HG03108 (cell line): Measurements from ENCODE around the gene SAC3D1.

Experiments
- ATAC-seq: cut with Tn5 transposase; IDR thresholded peaks from one replicate; pipeline ENCODE4 v1.9.1; 2021; ENCODE audit warnings: moderate library complexity; ENCODE audit not compliant: unreplicated experiment

Gene SAC3D1

DNA sequence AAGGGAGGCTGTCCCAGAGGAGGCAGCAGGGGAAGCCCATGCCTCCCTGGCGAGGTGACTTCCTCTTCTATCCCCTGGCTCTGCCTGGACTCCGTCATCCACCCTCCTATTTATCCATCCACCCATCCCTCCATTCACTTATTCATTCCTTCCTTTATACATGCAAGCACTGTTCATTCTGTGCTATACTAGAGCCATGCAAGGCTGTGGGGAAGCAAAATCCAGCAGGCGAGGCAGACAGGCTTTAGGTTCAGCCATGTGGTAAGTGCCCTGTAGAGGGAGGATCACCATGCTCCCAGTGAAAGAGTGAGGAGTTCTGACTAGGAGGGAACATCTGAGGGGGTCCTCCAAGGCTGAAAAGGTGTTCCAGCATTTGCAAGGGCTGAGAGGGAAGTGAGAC, 18.5 kb downstream of the SAC3D1 start:
- no peak for ATAC-seq

DNA sequence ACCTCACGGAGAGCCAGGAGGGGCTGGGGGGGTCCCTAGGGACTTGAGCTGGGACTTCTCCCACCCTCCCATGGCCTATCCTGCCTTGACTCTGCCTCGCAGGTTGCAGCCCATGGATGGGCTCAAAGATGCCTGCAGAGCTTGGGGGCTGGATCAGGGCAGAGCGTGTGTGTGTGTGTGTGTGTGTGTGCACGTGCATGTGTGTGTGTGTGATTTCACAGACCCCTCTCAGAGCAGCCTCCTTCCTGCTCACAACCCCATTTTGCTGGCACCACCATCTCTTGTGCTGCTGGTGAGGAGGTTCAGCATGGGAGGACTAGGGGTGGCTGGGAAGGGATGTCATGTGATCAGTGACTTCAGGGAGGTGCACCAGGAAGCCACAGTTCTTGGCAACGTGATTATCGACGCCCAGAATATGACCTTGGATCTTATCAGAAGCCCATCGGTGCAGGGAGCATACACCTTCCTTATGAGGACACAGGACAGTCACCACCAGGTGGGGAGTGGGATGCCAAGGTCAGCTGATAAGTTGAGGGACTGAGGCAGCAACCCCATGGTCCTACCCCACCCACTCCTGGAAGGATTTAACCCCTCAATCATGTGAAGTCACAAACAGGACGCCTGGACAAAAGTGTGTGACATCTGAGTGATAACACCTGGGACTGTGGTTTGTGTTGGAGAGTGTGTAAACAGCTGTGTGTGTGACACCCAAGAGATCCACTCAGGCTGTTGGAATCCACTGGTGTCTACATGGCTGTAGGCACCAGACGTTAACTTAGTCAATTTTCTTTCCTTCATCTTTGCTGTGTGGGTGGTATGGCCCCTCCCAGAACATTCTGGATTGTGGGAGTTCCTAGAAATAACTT, 19.2 kb downstream of the SAC3D1 start:
- ATAC-seq, result no peak

DNA sequence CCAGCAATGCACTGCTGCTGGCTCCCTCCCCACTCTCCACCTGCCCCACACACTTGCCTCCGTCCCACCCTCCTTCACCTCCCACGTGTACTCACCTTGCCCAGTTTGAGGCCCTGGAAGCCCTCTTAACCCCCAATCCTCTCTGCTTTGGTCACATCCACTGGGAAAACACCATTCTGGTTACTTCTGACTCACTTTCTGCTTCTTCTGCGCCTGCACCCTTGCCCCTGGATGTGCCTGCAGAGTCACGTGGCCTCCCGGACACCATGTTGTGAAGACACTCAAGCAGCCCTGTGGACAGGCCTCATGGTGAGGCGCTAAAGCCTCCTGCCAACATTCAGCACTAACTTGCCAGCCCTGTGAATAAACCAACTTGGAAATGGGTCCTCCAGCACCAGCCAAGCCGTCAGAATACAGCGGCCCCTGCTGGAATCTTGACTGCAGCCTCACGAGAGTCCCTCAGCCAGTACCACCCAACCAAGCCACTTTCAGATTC, 20.0 kb downstream of the SAC3D1 start:
- ATAC-seq, result no peak

DNA sequence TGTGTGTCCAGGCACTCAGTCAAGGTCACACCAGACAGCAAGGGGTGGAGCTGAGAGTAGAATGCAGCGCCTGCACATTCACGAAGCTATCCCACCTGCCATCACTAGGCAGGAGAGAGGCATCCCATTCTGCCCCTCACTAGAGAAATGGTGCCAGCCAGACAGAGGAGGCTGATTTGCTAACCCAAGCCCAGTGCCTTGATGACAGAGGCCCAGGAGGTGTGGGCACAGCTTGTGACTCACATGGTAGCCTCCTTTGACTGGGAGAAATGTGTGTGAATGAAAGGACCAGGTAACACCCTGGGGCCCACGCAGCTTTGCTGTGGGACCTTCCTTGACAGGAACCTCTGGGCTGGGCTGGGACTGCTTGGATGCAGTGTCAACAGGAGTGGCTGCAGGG, 22.5 kb downstream of the SAC3D1 start:
- no peak for ATAC-seq

DNA sequence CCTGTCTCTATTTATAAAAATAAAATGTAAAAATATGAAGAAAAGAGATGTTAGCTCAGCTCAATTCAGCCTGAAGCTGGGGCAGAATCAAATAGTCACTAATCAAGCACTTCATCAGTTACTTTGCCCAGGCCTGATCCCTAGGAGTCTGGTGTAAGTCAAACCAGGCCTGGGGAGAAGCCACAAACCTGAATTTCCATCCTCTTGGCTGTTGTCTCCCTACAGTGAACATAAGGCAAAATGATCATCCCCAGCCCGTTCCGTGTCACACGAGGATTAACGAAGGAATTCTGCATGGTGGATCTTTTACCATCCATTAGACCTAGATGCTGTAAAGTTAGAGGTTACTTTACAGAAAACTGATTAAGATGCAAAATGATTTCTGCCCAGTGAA, 23.8 kb downstream of the SAC3D1 start:
- ATAC-seq, result no peak

DNA sequence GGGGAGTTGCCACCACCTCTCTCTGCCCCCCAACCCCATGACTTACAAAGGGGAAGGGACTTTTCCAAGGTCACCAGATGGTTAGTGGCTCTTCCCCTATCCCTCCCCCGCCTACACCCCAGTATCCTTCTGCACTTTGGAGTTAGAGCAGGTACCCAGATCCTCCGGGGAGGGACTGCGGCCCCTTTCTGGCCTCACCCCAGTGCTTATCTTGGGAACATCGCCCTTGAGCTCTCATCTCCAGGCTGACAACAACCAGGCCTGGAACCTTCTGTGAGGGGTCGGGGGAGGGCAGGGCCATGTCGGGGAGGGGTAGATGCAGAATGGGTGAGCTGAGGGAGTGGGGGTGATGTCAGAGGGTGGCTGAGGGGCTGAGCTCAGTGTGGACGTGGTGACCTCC, 24.8 kb downstream of the SAC3D1 start:
- ATAC-seq, result no peak

DNA sequence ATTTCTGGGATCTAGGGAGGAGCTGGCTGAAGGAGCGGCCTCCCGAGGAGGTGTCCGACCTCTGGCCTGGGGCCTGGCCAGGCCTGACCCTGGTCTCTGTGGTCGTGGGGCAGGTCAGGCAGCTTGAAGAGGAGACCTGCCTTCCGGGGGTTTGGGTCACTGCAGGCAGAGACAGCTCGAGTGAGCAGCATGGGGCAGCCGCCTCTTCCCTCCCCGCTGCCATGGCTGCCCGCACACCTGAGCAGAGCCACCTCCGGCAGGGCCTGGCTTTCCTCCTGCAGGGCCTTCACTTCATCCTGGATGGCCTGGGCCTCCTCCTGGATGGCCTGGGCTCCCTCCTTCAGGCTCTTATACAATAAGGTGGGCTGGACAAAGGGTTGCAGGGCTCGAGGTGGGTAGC, 25.3 kb downstream of the SAC3D1 start:
- no peak for ATAC-seq

DNA sequence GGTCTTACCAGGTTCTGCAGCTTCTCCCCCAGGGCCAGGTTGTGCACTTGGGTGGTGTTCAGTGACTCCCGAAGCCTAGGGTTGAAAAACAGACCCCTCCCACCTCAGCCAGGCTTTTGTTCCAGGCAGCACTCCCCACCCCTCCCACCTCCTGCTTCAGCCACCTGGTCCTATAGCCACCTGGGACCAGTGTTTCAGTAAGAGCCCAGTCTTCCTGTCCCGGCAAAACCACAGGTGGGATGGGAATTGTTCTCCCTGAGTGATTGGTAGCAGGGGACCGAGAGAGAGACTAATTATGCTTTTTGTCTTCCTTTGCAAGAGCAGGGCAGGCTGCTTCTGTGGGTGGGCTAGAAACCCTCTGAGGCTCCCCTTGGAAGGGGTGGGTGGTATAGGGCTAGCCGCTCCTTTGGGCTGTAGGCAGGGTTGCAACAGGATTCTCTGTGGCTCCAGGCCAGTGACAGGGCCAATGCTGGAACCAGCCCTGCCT, 25.8 kb downstream of the SAC3D1 start:
- ATAC-seq, result no peak

DNA sequence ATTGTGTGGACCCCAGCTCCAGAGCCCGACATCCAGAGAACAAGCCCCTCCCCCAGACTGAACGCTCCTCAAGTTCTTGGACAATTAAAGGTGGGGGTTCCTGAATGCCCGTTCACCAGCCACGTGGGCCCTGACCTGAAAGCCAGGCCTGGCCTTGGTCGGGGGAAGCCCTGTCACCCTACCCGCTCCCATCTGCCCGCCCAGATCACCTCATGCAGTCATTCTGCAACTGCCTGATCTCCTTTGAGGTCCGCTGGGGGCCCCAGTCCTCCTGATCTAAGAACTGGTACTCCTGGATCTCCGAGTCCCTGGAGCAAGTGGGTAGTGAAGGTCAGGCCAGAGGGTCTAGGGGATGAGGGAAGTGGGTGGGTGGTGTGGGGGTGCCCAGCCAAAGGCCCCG, 26.4 kb downstream of the SAC3D1 start:
- no peak for ATAC-seq

DNA sequence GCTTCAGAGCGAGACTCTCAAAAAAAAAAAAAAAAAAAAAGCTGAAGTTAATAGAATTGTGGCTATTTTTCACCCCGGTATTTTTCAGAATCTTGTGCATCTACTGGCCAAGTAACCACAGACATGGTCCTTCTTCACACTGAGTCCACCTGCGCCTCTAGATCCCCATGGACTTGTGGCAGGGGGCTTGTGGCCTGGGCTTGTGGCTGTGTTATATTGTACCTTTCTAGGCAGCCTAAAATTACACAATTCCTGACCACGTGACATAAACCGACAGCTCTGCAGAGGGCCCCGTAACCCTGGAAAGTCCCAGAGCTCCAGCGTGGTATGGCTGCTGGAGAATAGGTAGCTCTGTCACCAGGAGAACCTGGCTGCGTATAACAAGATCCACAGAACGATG, 28.2 kb downstream of the SAC3D1 start:
- ATAC-seq, result no peak

DNA sequence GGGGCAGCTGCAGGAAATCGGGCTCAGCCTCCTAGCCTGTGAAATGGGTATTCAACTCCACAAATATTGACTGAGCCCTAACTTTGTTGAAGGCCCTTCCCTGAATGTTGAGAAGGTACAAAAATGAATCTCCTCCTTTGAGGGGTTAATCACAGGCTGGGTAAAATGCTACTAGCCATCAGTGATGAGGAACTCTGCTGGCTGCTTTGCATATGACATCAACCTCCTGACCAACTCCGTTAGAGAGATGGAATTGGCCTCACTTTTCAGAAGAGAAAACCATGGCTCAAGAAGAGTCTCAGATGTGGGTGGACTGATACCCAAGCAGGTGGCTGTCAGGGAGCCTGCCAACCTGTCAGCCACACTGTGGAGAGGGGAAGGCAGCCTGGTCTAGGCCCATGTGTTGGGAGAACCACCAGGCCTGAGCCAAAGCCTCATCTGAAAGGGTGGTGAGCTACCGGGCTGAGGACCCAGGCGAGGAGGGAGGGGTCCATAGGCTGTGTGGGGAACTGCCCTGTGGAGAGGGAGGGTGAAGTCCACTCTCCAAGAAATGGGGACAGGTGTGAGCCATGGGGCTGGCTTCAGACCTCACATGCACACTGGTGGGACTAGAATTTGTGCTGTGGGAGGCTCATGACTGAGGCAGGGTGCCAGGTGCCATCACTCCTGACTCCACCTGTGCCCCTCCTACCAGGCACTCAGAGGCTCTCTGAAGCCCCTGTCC, 31.1 kb downstream of the SAC3D1 start:
- no peak for ATAC-seq

DNA sequence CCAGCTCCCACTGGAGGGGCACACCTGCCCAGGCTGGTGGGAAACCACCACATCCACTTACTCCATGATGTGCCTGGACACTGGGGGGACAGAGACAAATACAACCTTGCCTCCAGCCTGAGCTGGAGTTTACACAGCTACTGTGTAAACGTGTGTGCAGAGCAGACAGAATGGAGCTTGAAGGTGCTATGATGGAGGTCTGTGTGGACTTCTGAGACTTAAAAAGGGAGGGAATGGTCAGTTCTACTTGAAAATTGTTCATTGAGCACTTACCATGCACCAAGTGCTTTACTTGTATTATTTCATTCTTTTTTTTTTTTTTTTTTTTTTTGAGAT, 31.6 kb downstream of the SAC3D1 start:
- ATAC-seq, result no peak

DNA sequence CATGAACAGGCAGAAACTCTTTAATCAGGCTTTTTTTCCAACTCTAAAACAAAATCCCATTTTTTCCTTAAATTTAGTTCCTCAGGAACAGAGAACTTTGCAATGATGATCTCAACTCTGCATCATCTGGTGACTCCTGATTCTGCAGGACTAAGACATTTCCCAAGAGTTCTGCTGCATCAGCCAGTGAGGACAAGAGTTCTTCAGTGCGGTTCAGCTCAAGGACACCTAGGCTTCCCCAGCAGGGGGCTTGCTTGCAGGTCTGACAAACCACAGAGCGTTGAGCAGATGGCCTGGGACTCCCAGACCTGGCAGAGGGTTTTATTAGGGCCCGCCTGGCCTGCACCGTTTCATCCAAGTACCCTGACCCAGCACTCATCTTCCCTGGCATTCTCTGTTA, 36.4 kb downstream of the SAC3D1 start:
- ATAC-seq, result no peak

DNA sequence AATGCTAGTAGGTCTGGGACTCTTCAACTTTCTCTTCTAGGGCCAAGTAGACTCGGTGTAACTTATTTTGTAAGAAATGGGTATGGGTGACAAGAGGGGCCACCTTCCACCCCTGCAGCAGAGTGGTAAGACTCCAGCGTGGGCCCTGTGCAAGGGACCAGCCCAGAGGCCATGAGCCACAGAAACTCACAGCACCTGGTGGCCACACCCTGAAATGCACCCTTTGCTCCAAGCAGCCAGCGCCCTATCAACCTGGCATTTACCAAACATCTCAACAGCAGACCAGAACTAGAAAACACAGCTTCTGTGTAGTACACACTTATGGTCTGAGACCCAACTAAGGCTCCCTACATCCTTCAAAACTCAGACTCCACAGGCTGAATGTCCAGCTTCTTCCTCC, 37.1 kb downstream of the SAC3D1 start:
- no peak for ATAC-seq

DNA sequence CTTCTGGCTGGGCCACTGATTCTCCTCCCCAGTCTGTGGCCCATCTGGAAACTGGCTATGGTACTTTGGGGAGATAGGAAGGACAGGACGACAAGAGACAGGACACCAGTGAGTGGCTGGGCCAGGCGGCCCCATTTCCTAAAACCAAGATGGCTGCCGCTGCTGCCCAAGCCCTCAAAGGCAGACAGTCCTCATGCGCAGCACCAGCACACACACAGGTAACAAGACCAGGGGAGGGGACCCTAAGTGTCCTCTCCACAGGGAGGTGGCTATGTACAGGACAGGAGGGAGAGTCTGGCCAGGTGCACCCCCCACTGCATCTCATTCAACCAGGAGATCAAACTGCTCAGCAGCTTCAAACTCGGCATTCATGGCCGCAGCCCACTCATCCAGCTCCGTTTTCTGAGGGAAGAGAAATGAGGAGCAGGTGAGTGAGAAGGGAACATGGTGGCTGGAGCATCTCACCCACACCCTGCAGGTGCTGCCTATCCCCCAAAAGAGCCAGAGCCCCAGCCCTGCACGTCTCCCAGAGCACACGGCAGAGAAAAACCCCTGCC, 37.9 kb downstream of the SAC3D1 start:
- no peak for ATAC-seq

DNA sequence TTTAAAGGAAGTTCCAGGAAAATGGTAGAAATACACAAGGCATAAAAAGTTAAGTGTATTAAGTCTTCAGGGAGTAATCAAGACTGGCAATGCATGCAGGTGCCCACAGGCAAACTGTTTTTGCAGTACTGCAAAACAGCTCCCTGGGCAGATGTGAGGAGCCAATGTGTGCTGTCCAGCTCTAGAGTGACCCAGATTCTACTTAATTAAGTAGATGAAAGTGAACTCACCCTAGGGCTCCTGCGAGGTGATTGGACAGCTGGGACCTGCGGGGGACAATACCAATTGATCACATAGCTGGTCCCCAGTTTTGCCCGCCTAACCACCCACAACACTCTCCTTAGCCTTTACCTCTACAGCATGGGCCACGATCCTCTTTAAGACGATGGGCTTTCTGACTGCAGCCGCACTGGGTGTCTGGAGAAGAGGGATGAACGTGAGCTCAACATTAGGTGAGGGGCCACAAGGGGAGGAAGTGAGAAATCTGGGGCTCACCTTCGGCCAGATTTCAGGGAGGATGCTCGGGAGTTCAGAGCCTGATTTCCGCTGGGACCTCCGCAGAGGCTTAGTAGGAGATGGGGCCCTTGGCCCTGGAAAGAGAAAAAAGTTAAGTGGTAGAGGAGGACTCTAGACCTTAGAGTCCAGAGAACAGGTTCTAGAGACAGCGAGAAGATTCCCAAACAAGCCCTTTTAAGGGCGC, 42.3 kb downstream of the SAC3D1 start:
- no peak for ATAC-seq

DNA sequence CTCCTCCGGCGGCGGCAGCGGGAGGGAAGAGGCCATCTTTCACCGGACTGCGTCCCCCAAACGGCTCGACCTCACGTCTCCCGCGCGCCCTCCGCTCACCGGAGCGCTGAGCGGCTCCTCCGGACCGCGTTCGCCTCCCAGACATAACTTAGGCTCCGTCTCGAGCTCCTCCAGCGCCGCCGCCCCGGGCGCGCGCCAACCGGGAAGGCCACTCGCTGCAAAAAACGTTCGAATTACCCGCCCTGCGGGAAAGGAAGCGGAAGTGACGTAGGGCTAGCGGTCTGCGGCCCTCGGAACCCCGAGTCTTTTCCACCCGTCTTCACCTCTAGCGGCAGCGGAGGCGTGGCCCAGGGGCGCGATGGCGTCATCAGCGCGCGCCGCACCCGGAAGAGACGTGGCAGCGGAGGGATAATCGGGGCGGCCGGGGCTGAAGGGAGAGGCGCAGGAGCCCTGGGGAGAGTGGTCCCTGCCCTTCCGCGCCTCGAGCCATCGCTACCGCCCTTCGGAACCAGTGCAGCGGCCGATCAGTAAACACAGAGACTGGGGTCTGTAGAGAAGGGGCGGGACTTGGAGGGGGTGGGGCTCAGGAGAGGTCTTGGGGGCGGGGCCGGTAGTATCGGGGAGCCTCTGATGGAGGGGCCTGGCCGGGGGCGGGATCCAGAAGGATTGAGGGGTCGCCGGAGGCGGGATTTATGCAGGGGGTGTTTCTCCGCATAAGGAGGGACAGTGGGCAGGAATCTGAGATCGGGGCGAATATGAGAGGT, 43.0 kb downstream of the SAC3D1 start, which contains the start of the genes CDCA5 and ZFPL1:
TSS of gene CDCA5 (minus strand) at position 207 of the 764 bp plus-strand sequence. CDS start at position 145, 62 bp downstream.
TSS of gene ZFPL1 (plus strand) at position 389 of the 764 bp plus-strand sequence. CDS start 477 bp downstream, outside the sequence.
- peak; percentile 62 for ATAC-seq

DNA sequence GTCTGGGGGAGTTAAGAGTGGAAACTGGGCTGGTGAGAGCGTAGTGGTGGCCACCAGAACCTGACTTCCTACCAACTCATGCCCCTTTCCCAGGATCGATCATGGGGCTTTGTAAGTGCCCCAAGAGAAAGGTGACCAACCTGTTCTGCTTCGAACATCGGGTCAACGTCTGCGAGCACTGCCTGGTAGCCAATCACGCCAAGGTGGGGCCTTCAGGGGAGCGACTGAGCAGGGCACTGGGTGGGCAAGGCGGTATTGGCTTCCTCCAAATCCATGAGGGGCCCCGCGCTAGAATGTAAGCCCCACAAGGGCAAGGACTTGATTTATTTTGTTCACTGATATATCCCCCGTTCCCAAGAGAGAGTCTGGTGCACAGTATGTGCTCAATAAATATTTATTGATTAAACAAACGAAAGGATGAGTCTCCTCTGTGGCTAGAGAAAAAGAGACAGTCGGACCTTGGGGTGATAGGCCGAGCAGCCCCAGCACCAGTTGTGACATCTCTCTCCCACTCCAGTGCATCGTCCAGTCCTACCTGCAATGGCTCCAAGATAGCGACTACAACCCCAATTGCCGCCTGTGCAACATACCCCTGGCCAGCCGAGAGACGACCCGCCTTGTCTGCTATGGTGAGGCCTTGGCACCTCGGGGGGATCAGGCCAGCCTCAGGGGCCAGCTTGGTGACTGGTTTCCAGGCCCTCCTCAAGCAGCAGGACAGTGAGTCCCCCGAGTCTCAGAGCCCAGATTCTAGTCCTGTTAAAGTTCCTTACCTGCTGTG, 43.8 kb downstream of the SAC3D1 start:
- no peak for ATAC-seq

DNA sequence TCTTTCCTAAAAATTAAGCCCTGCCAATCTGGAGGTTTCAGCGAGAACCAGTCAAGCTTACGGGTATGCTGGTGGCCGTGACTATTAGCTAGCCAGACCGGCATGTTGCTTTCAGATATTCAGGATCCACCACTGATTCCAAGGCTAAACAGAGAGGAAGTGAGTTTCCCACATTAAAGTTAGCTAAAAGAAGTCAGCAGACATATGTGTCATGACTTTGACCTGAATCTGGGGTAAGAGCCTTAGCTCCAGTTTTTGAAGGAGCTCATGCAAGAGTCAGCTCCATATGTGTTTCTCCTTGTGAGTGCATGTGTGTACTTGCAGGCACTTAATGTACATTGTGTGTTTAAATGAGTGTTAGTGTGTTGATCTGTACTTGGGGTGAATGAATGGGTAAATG, 44.4 kb downstream of the SAC3D1 start:
- no peak for ATAC-seq

DNA sequence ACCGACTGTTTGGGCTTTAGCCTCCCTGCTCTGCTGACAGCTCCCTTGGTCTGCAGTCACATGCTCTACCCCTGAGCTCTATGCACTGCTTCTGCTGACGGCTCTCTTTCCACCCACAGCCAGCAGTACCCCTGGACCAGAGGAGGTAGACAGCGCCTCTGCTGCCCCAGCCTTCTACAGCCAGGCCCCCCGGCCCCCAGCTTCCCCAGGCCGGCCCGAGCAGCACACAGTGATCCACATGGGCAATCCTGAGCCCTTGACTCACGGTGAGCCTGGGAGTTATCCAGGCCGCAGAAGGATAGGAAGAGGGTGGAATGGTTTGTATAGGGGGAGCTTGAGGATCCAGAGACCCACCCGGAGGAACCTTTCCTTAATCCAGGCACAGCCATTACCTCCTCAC, 45.8 kb downstream of the SAC3D1 start:
- no peak for ATAC-seq
